GOT3 (cell line): ENCODE results near the gene GOLGA6L10.
"Not testable (repeated sequence)": the region's sequence is repeated elsewhere in the genome, so short reads cannot be mapped to it uniquely, and the experiment has no call there.

Experiments
- DNase-seq: peaks from one replicate; lab custom pipeline; 2025; ENCODE audit warnings: mixed read lengths; lab: John Stamatoyannopoulos, UW

Gene GOLGA6L10

GRCh38 chr15:82342632-82343374 is 6.5 kb downstream of the GOLGA6L10 start:
- not testable (repeated sequence) for DNase-seq

GRCh38 chr15:82338573-82338972 is 10.7 kb downstream of the GOLGA6L10 start:
- DNase-seq = not testable (repeated sequence)

- not testable (repeated sequence) for DNase-seq
Measured at GRCh38 chr15:82338053-82338452, 11.2 kb downstream of the GOLGA6L10 start.

GRCh38 chr15:82337051-82337450 is 12.2 kb downstream of the GOLGA6L10 start:
- DNase-seq = not testable (repeated sequence)

GRCh38 chr15:82336180-82336647 is 13.1 kb downstream of the GOLGA6L10 start:
- not testable (repeated sequence) for DNase-seq

- not testable (repeated sequence) for DNase-seq
Measured at GRCh38 chr15:82335006-82335405, 14.3 kb downstream of the GOLGA6L10 start.

GRCh38 chr15:82334554-82334932 is 14.7 kb downstream of the GOLGA6L10 start:
- DNase-seq = not testable (repeated sequence)

- not testable (repeated sequence) for DNase-seq
Measured at GRCh38 chr15:82333603-82334553, 15.4 kb downstream of the GOLGA6L10 start.

- DNase-seq = not testable (repeated sequence)
Measured at GRCh38 chr15:82332711-82333602, 16.3 kb downstream of the GOLGA6L10 start.

GRCh38 chr15:82331576-82332304 is 17.5 kb downstream of the GOLGA6L10 start:
- not testable (repeated sequence) for DNase-seq

GRCh38 chr15:82330921-82331320 is 18.4 kb downstream of the GOLGA6L10 start:
- DNase-seq = not testable (repeated sequence)

- DNase-seq = not testable (repeated sequence)
Measured at GRCh38 chr15:82329039-82329438, 20.2 kb downstream of the GOLGA6L10 start.

GRCh38 chr15:82327372-82327771 is 21.9 kb downstream of the GOLGA6L10 start:
- not testable (repeated sequence) for DNase-seq

- DNase-seq = not testable (repeated sequence)
Measured at GRCh38 chr15:82326896-82327295, 22.4 kb downstream of the GOLGA6L10 start.

GRCh38 chr15:82325646-82326045 is 23.6 kb downstream of the GOLGA6L10 start:
- not testable (repeated sequence) for DNase-seq

- not testable (repeated sequence) for DNase-seq
Measured at GRCh38 chr15:82324831-82325230, 24.4 kb downstream of the GOLGA6L10 start.

GRCh38 chr15:82322488-82322887 is 26.8 kb downstream of the GOLGA6L10 start:
- DNase-seq = not testable (repeated sequence)

- DNase-seq = not testable (repeated sequence)
Measured at GRCh38 chr15:82320861-82321260, 28.4 kb downstream of the GOLGA6L10 start.

- not testable (repeated sequence) for DNase-seq
Measured at GRCh38 chr15:82319522-82320278, 29.6 kb downstream of the GOLGA6L10 start.

GRCh38 chr15:82318281-82318680 is 31.0 kb downstream of the GOLGA6L10 start:
- not testable (repeated sequence) for DNase-seq
